Retinal pigment epithelial cell (primary cell): ENCODE results near the gene RNU4-1.
A peak's percentile ranks its signal among the peaks of the same experiment; 100 is the strongest.

Experiments
- DNase-seq: peaks from one replicate; pipeline ENCODE4 v3.0.0-alpha.2; 2010; ENCODE audit warnings: low read depth
- H3K4me3 ChIP-seq: 2 replicates; pipeline ENCODE4 v1.5.1; 2011; ENCODE audit warnings: mild to moderate bottlenecking, low read length, control low read depth, moderate library complexity
- CTCF ChIP-seq: conservative IDR thresholded peaks from 2 replicates; pipeline ENCODE4 v1.5.1; 2011; ENCODE audit warnings: low read depth, low read length, control low read depth, inconsistent platforms

The RNU4-1 gene

GRCh38 chr12:120267736-120268135 is 25.3 kb downstream of the RNU4-1 start:
- no peak for DNase-seq
- TF ChIP-seq CTCF = no peak
- no peak overlapping the region for H3K4me3 ChIP-seq

DNA sequence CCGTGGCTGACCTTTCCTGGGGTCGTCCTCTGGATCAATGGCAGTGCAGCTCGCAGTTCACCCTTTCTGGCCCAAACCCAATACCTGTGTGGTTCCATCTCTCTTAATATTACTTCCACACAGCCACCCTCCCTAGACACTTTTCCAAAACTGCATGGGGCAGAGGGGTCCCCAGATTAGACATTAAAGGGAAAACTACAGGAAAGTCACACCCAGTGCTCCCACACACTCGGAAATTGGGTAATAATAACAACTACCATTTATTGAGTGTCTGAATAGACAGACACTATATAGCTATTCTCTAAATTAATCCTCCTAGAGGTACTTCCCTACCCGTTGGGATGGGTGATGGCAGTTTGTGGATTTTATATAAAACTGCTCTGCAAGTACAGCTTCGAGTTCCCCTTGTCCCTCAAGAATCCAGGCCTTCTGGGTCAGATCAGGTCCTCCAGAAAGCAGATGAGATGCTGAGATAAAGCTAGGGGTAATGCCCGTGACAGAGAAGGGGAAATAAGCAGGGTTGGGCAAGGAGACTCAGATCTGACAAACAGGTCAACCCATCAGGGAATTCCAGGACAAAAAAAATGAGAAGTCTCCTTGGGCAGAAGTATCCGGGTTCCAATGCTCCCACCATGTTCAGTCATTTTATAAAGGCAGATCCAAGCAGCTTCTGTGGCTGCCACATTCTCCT is 26.7 kb downstream of the RNU4-1 start:
- TF ChIP-seq CTCF = peak; percentile 1
- DNase-seq = no peak
- no peak overlapping the region for H3K4me3 ChIP-seq

GRCh38 chr12:120265473-120266179 is 27.4 kb downstream of the RNU4-1 start, which contains the start of gene PXN:
Gene PXN, minus strand, starts transcription at chr12:120265730. Its CDS starts 101 bp downstream, at chr12:120265629.
- no peak for DNase-seq

GRCh38 chr12:120264904-120265472 is 28.0 kb downstream of the RNU4-1 start:
- no peak for DNase-seq
- TF ChIP-seq CTCF = no peak
- peak overlapping the region; percentile 82 for H3K4me3 ChIP-seq

More at GRCh38 chr12:120265473-120266179, 27.4 kb downstream of the RNU4-1 start, which contains the start of gene PXN:
- peak within 1 kb of the TSS; percentile 82 for H3K4me3 ChIP-seq
- TF ChIP-seq CTCF = peak; percentile 71

DNA sequence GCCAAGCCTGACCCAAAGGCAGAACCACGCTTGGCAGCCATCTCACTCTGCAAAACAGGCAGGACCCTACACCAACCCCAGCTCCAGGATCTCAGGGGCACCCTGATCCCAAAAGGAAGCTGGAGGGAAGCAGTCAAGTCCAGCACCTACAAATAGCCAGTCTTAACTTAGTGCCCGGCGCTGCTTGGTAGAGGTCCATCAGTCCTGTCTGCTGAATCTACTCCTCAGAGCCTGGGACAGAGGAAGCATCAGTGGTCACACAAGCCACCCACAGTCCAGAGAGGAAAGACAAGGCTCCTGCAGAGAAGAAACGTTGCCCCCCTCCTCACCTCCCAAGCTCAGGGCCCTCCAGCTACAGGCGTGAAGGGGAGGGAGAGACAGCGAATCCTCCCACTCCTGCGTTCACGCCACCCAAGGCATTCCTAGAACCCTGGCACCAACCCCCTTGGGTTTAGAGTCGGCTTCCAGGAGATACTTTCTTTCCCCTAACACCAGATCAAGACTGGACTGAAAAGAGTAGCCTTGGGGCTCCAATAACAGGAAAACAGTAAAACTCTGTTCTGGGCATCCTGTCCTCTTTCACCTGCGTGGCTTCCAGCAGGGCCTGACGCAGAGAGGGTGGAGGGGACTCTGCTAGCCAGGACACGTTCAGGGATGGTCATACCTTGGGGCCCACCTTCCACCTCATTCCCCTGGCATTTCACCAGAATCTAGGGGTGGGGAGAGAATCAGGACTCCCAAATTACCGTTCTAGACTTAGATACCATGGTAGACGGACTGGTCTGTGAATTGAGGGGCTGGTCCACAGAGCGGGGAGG is 28.7 kb downstream of the RNU4-1 start:
- H3K4me3 ChIP-seq = peak overlapping the region; percentile 82
- TF ChIP-seq CTCF = no peak
- DNase-seq = no peak

DNA sequence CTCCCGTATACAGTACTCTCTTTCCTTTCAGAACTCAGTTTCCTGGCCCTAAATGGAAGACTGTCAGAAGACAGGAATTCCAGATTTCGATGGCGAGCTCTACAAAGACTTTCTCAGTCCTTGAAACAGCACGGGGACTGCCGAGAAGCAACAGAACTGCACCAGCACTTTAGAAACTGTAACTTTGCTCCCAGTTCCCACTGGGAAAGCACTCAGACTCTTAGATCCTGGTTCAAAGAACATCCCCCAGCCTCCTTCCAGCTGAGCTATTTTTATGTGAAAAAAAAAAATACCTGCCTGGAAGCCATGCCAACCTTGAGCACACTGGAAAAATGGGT is 29.3 kb downstream of the RNU4-1 start:
- TF ChIP-seq CTCF = no peak
- no peak for DNase-seq
- H3K4me3 ChIP-seq = peak overlapping the region; percentile 82
